Measurements from ENCODE around the gene ARHGAP24. TPM values are rescaled to one million over a fixed set of nuclear protein-coding genes. Genes with fewer than 3 reads are reported as not detected.

The ARHGAP24 gene
- polyA plus RNA-seq, 2 of the 4 experiments (the other 2 are of a cell fraction) = 1.7 to 12.1 TPM

DNA sequence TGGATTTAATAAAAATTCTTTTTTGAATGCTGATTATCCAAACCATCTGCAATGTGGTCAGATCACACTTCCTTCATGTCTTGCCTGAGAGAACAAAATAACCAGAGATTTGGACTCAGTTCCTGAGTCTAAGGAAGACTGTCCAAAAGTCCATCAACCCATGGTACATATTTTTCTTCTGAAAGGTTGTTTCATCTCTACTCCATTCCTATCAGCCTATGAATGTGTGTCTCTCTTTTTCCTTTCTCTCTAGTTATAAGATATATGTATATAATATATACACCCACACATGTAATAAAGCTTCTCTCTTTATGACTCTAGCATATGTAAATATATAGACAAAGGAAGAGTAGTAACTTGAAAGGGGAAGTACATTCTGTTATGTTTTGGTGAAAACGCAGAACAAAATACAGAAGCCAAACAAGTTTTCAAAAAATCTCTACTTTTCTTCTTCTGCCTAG lies 226.9 kb downstream of the ARHGAP24 start:
- DNase-seq (ENCODE audit: low read depth in 1 of 2, low spot score in 1 of 2) (no peak), ATAC-seq (no peak), FAIRE-seq (no peak)
- WGBS (ENCODE audit: missing lambda C conversion rate) = 67% methylated on average over 1 of the region's 1 CpG
- Histone ChIP-seq H3K4me3 (no peak overlapping the region), H3K27ac (no peak overlapping the region), H3K4me2 (no peak overlapping the region), H3K4me1 (no peaks in the 10 kb centered on the region), H3K9me3 (no peaks in the 10 kb centered on the region)
- TF ChIP-seq RAD21 (conservative IDR thresholded peaks at IDR 0.05 in 1 of 2, IDR thresholded peaks at IDR 0.05 in 1 of 2) (no peak), FOXS1 (CRISPR knock-in tag; IDR thresholded peaks at IDR 0.05) (no peak), EP300 (IDR thresholded peaks at IDR 0.05) (no peak), SMC3 (IDR thresholded peaks at IDR 0.05) (no peak), ZNF302 (CRISPR knock-in tag; IDR thresholded peaks at IDR 0.05) (no peak), ESRRA (IDR thresholded peaks at IDR 0.05; ENCODE audit: borderline replicate concordance, low read length) (no peak), HOXB13 (CRISPR knock-in tag; IDR thresholded peaks at IDR 0.05; ENCODE audit: low read depth) (no peak), SREBF2 (IDR thresholded peaks at IDR 0.05) (no peak)
- ChIA-PET POLR2A (no interaction called here), CTCF (no interaction called here)

- ATAC-seq = no peak
- Histone ChIP-seq H3K4me1 (no peaks in the 10 kb centered on the region), H3K27ac (no peak overlapping the region), H3K4me2 (no peak overlapping the region), H3K9me3 (no peaks in the 10 kb centered on the region), H3K4me3 (no peak overlapping the region)
- ChIA-PET POLR2A (no interaction called here), CTCF (interaction anchor here (1.4 kb wide), 1 partner anchor 10 kb away, joined by 3 read pairs; no protein-coding TSS in a partner anchor)
- no peak for DNase-seq (ENCODE audit: low read depth in 1 of 2, low spot score in 1 of 2)
- FAIRE-seq = no peak
- no peak for TF ChIP-seq NR3C1 (IDR thresholded peaks at IDR 0.05)
- TF ChIP-seq FOSL2 (IDR thresholded peaks at IDR 0.05) = no peak
- no peak for TF ChIP-seq FOSL2 (CRISPR knock-in tag; IDR thresholded peaks at IDR 0.05)
- no peak for TF ChIP-seq BHLHE40 (IDR thresholded peaks at IDR 0.05; ENCODE audit: low read depth, low read length)
- no peak for TF ChIP-seq FOXS1 (CRISPR knock-in tag; IDR thresholded peaks at IDR 0.05)
- no peak for TF ChIP-seq NFE2L2 (conservative IDR thresholded peaks at IDR 0.05; ENCODE audit: low read length)
- 60% methylated on average over 3 of the region's 3 CpGs for WGBS (ENCODE audit: missing lambda C conversion rate)
Observed at GRCh38 chr4:85703096-85703495, 228.1 kb downstream of the ARHGAP24 start.

DNA sequence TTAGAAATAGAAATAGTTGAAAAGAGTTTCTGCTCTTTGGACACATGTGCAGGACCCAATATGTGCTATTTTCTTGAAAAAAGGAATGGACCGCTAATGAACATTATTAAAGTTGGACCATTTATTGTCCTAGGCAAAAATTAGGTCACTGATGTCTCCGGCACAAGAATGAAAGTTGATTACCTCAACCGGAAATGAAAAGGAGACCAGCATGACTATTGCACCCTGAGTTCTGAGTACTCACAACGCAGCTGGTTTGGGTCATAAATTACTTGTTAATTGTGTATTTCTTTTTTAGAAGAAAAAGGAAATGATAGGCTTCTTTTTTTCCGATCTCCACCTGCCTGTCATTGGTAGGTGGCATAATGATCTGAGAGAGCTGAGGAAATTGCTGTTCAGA lies 232.7 kb downstream of the ARHGAP24 start:
- no peak for FAIRE-seq
- DNase-seq (ENCODE audit: low read depth in 1 of 2, low spot score in 1 of 2) = no peak
- 98% methylated on average over 5 of the region's 5 CpGs for WGBS (ENCODE audit: missing lambda C conversion rate)
- no peak overlapping the region for H3K4me2 ChIP-seq
- H3K4me1 ChIP-seq = no peaks in the 10 kb centered on the region
- POLR2A ChIA-PET = no interaction called here
- CTCF ChIA-PET = no interaction called here
- TF ChIP-seq HOXA7 (CRISPR knock-in tag; IDR thresholded peaks at IDR 0.05) (no peak), ESRRA (IDR thresholded peaks at IDR 0.05; ENCODE audit: borderline replicate concordance, low read length) (no peak), KDM5A (IDR thresholded peaks at IDR 0.05) (no peak), EP300 (IDR thresholded peaks at IDR 0.05) (no peak), HDAC2 (IDR thresholded peaks at IDR 0.05) (no peak), ZFP36 (IDR thresholded peaks at IDR 0.05; ENCODE audit: borderline replicate concordance, partially characterized antibody) (no peak), ZC3H11A (IDR thresholded peaks at IDR 0.05) (no peak), FOSL2 (IDR thresholded peaks at IDR 0.05) (no peak), FOSL2 (CRISPR knock-in tag; IDR thresholded peaks at IDR 0.05) (no peak), NPAS2 (CRISPR knock-in tag; IDR thresholded peaks at IDR 0.05; ENCODE audit: borderline replicate concordance) (no peak), HMGXB4 (CRISPR knock-in tag; IDR thresholded peaks at IDR 0.05; ENCODE audit: borderline replicate concordance) (no peak), ZSCAN20 (CRISPR knock-in tag; IDR thresholded peaks at IDR 0.05) (no peak), CEBPB (IDR thresholded peaks at IDR 0.05) (no peak), CBX8 (IDR thresholded peaks at IDR 0.05) (no peak), RNF2 (IDR thresholded peaks at IDR 0.05; ENCODE audit: borderline replicate concordance, low read depth) (no peak), ATOH8 (CRISPR knock-in tag; IDR thresholded peaks at IDR 0.05; ENCODE audit: low read depth) (no peak), ZNF302 (CRISPR knock-in tag; IDR thresholded peaks at IDR 0.05) (no peak)
- TF ChIP-seq, protein P1, sequence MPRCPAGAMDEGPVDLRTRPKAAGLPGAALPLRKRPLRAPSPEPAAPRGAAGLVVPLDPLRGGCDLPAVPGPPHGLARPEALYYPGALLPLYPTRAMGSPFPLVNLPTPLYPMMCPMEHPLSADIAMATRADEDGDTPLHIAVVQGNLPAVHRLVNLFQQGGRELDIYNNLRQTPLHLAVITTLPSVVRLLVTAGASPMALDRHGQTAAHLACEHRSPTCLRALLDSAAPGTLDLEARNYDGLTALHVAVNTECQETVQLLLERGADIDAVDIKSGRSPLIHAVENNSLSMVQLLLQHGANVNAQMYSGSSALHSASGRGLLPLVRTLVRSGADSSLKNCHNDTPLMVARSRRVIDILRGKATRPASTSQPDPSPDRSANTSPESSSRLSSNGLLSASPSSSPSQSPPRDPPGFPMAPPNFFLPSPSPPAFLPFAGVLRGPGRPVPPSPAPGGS (IDR thresholded peaks at IDR 0.05) = no peak
- TF ChIP-seq, protein P2, sequence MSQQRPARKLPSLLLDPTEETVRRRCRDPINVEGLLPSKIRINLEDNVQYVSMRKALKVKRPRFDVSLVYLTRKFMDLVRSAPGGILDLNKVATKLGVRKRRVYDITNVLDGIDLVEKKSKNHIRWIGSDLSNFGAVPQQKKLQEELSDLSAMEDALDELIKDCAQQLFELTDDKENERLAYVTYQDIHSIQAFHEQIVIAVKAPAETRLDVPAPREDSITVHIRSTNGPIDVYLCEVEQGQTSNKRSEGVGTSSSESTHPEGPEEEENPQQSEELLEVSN (IDR thresholded peaks at IDR 0.05; ENCODE audit: borderline replicate concordance, low read depth) = no peak
- H3K27ac ChIP-seq = no peak overlapping the region
- H3K9me3 ChIP-seq = no peaks in the 10 kb centered on the region
- no peak for ATAC-seq
- H3K4me3 ChIP-seq = no peak overlapping the region

Data from A549 (cell line).